ENCODE measurements around the gene NOS1.

GRCh38 chr12:117329756-117330155, 31.7 kb downstream of the NOS1 start:
- TF ChIP-seq, protein P1, sequence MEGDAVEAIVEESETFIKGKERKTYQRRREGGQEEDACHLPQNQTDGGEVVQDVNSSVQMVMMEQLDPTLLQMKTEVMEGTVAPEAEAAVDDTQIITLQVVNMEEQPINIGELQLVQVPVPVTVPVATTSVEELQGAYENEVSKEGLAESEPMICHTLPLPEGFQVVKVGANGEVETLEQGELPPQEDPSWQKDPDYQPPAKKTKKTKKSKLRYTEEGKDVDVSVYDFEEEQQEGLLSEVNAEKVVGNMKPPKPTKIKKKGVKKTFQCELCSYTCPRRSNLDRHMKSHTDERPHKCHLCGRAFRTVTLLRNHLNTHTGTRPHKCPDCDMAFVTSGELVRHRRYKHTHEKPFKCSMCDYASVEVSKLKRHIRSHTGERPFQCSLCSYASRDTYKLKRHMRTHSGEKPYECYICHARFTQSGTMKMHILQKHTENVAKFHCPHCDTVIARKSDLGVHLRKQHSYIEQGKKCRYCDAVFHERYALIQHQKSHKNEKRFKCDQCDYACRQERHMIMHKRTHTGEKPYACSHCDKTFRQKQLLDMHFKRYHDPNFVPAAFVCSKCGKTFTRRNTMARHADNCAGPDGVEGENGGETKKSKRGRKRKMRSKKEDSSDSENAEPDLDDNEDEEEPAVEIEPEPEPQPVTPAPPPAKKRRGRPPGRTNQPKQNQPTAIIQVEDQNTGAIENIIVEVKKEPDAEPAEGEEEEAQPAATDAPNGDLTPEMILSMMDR (IDR thresholded peaks at IDR 0.05) = no peak
- no peak for TF ChIP-seq ZFX (IDR thresholded peaks at IDR 0.05; ENCODE audit: borderline replicate concordance)

All from 22Rv1 (cell line).